22Rv1 (cell line): ENCODE measurements around the gene CDK14.

Experiments used
- CTCF ChIP-seq: fragments of 450-650 bp; IDR thresholded peaks from 2 replicates; pipeline ENCODE4 v1.5.1; 2017; ENCODE audit warnings: mild to moderate bottlenecking
- ZFX ChIP-seq: fragments of 450-650 bp; IDR thresholded peaks from 2 replicates; pipeline ENCODE4 v1.6.1; 2017; ENCODE audit warnings: antibody characterized with exemption, borderline replicate concordance

- TF ChIP-seq CTCF (no peak), ZFX (no peak)
Measured at GRCh38 chr7:90686146-90686545, 90.0 kb downstream of the CDK14 start.
